HepG2 (cell line): ENCODE data around the gene RARS2. TPM values are rescaled to one million over a fixed set of nuclear protein-coding genes. Genes with fewer than 3 reads are reported as not detected.

Source experiments
- ATAC-seq: fragments of 200-7000 bp; cut with Tn5 transposase; 3 replicates; pipeline ENCODE4 v1.9.1; 2020; ENCODE audit warnings: mild to moderate bottlenecking, moderate library complexity
- BruUV-seq: library from RNA; stranded (reverse); fragments of 400-500 nt; replicated peaks from 2 replicates; lab custom pipeline; 2021; lab: Mats Ljungman, UMichigan
- CTCF ChIA-PET: fragments of 300-600 bp; formaldehyde crosslinking; extraction: SDS; loops from one replicate; lab custom pipeline; 2021; ENCODE audit warnings: low total read pairs, inconsistent platforms, low intra/inter-chr PET ratio; lab: Yijun Ruan, JAX
- POLR2A ChIA-PET: fragments of 350-600 bp; sonication (Branson Sonifier 250); formaldehyde crosslinking; loops from one replicate; lab custom pipeline; 2020; ENCODE audit warnings: antibody characterized with exemption, inconsistent platforms; lab: Yijun Ruan, JAX
- DNase-seq: peaks from one replicate; pipeline ENCODE4 v3.0.0-alpha.2; 2015; ENCODE audit warnings: low spot score
- FAIRE-seq: peaks from 3 replicates; lab custom pipeline; 2011; peaks lifted over from hg19 to GRCh38; lab: Jason Lieb, UNC
- H2AFZ ChIP-seq: one replicate; pipeline ENCODE4 v1.6.1; 2011; ENCODE audit warnings: low read length, inconsistent platforms
- H3K27ac ChIP-seq: fragments of 300-600 bp; 3 replicates; pipeline ENCODE4 v1.8.0; 2011; ENCODE audit warnings: mixed run types, mild to moderate bottlenecking, mixed read lengths, low read length, inconsistent platforms; ENCODE audit not compliant: insufficient read depth; ENCODE audit errors: extremely low read length
- H3K27me3 ChIP-seq, 2 experiments: fragments of 200-600 bp in 1 of 2; 2 replicates in 1 of 2; 3 replicates in 1 of 2; pipeline versions ENCODE4 v1.6.0 to v1.8.0; 2011; ENCODE audit warnings: low read length in 2 of 2, mild to moderate bottlenecking in 2 of 2, moderate library complexity in 2 of 2, inconsistent platforms in 1 of 2; ENCODE audit not compliant: insufficient read depth in 2 of 2, control insufficient read depth in 1 of 2
- H3K36me3 ChIP-seq, 2 experiments: fragments of 200-600 bp in 1 of 2; replicated peaks in 1 of 2; 2 replicates in 1 of 2; 3 replicates in 1 of 2; pipeline versions ENCODE4 v1.5.1 to v1.8.0; 2011; ENCODE audit warnings: low read length in 2 of 2, inconsistent platforms in 1 of 2; ENCODE audit not compliant: insufficient read depth in 2 of 2, control insufficient read depth in 1 of 2
- H3K4me1 ChIP-seq: 2 replicates; pipeline ENCODE4 v1.5.1; 2012; ENCODE audit warnings: low read length, inconsistent platforms; ENCODE audit not compliant: insufficient read depth
- H3K4me2 ChIP-seq: 2 replicates; pipeline ENCODE4 v1.6.0; 2011; ENCODE audit warnings: low read depth, low read length, inconsistent platforms
- H3K4me3 ChIP-seq, 3 experiments: fragments of 200-600 bp in 1 of 3; sonication (generic), shearing (Covaris generic) in 1 of 3; replicated peaks in 1 of 3; 2 replicates each; pipeline ENCODE4 v1.5.1; 2011 to 2016; ENCODE audit warnings: low read length in 3 of 3, inconsistent platforms in 2 of 3, low read depth in 2 of 3, mild to moderate bottlenecking in 2 of 3, control low read depth in 1 of 3, mixed read lengths in 1 of 3; ENCODE audit not compliant: insufficient read depth in 1 of 3
- H3K79me2 ChIP-seq: one replicate; pipeline ENCODE4 v1.6.1; 2011; ENCODE audit warnings: low read length, inconsistent platforms; ENCODE audit not compliant: insufficient read depth
- H3K9ac ChIP-seq: 2 replicates; pipeline ENCODE4 v1.6.0; 2011; ENCODE audit warnings: mild to moderate bottlenecking, low read depth, low read length, inconsistent platforms; ENCODE audit not compliant: insufficient read depth
- H3K9me3 ChIP-seq: 2 replicates; pipeline ENCODE4 v1.5.1; 2012; ENCODE audit warnings: mild to moderate bottlenecking, low read length
- H4K20me1 ChIP-seq: 2 replicates; pipeline ENCODE4 v1.6.0; 2011; ENCODE audit warnings: inconsistent platforms, mild to moderate bottlenecking, low read length, moderate library complexity; ENCODE audit not compliant: insufficient read depth
- BRD4 ChIP-seq: sonication (generic); formaldehyde crosslinking; IDR thresholded peaks from 2 replicates; pipeline ENCODE4 v1.4.0; 2020; ENCODE audit warnings: missing genetic modification reagents
- CEBPB ChIP-seq: IDR thresholded peaks from 2 replicates; pipeline ENCODE4 v1.6.1; 2011; ENCODE audit warnings: low read depth, low read length, improper control_type of control experiment, borderline replicate concordance
- DBP ChIP-seq: sonication (generic); formaldehyde crosslinking; IDR thresholded peaks from 2 replicates; pipeline ENCODE4 v1.4.0; 2020; ENCODE audit warnings: missing genetic modification reagents; ENCODE audit errors: not compliant biosample characterization
- DNMT3B ChIP-seq: conservative IDR thresholded peaks from 2 replicates; pipeline ENCODE4 v1.6.1; 2016; ENCODE audit warnings: missing biosample characterization, control low read depth
- IRF1 ChIP-seq: sonication (generic); formaldehyde crosslinking; IDR thresholded peaks from 2 replicates; pipeline ENCODE4 v1.4.0; 2020; ENCODE audit warnings: low read depth, mild to moderate bottlenecking, missing genetic modification reagents
- IRX3 ChIP-seq: sonication (generic); formaldehyde crosslinking; IDR thresholded peaks from 2 replicates; pipeline ENCODE4 v1.8.1; 2023; ENCODE audit warnings: mild to moderate bottlenecking, low read depth, missing genetic modification reagents, borderline replicate concordance
- KLF12 ChIP-seq: sonication (generic); formaldehyde crosslinking; IDR thresholded peaks from 2 replicates; pipeline ENCODE4 v1.4.0; 2020; ENCODE audit warnings: missing genetic modification reagents, borderline replicate concordance
- KLF13 ChIP-seq: sonication (generic); formaldehyde crosslinking; IDR thresholded peaks from 2 replicates; pipeline ENCODE4 v1.4.0; 2020; ENCODE audit warnings: mild to moderate bottlenecking, missing genetic modification reagents
- MAZ ChIP-seq, 2 experiments: sonication (generic) in 1 of 2; formaldehyde crosslinking in 1 of 2; IDR thresholded peaks; 2 replicates each; pipeline versions ENCODE4 v1.5.0 to v1.6.1; 2012 to 2020; ENCODE audit warnings: low read depth in 2 of 2, mild to moderate bottlenecking in 2 of 2, borderline replicate concordance in 1 of 2, improper control_type of control experiment in 1 of 2, low read length in 1 of 2, missing genetic modification reagents in 1 of 2, moderate library complexity in 1 of 2
- MXD1 ChIP-seq: sonication (generic); formaldehyde crosslinking; IDR thresholded peaks from 2 replicates; pipeline ENCODE4 v1.4.0; 2020; ENCODE audit warnings: mild to moderate bottlenecking, missing genetic modification reagents
- MYC ChIP-seq: sonication (generic); formaldehyde crosslinking; IDR thresholded peaks from 2 replicates; pipeline ENCODE4 v1.9.0; 2021; ENCODE audit warnings: missing genetic modification reagents, borderline replicate concordance
- NBN ChIP-seq: fragments of 450-650 bp; conservative IDR thresholded peaks from 2 replicates; pipeline ENCODE4 v1.6.1; 2017
- NR2C2 ChIP-seq: sonication (generic); formaldehyde crosslinking; IDR thresholded peaks from 2 replicates; pipeline ENCODE4 v1.4.0; 2020; ENCODE audit warnings: missing genetic modification reagents, mild to moderate bottlenecking, moderate library complexity, borderline replicate concordance
- PCBP1 ChIP-seq: fragments of 200-400 bp; formaldehyde crosslinking; IDR thresholded peaks from 2 replicates; pipeline ENCODE4 v1.6.1; 2017; ENCODE audit warnings: mild to moderate bottlenecking, low read depth, low read length, borderline replicate concordance
- TARDBP ChIP-seq: sonication (generic); formaldehyde crosslinking; IDR thresholded peaks from 2 replicates; pipeline ENCODE4 v1.8.0; 2022; ENCODE audit warnings: mild to moderate bottlenecking, missing genetic modification reagents
- TMF1 ChIP-seq: sonication (generic); formaldehyde crosslinking; IDR thresholded peaks from 2 replicates; pipeline ENCODE4 v1.8.1; 2022; ENCODE audit warnings: low read depth, missing genetic modification reagents
- YEATS2 ChIP-seq: sonication (generic); formaldehyde crosslinking; IDR thresholded peaks from 2 replicates; pipeline ENCODE4 v1.4.0; 2020; ENCODE audit warnings: missing genetic modification reagents, borderline replicate concordance
- ZNF136 ChIP-seq: sonication (generic); formaldehyde crosslinking; IDR thresholded peaks from 2 replicates; pipeline ENCODE4 v1.8.1; 2022; ENCODE audit warnings: low read depth, mild to moderate bottlenecking, moderate library complexity, missing genetic modification reagents
- ZNF589 ChIP-seq: sonication (generic); formaldehyde crosslinking; conservative IDR thresholded peaks from 2 replicates; pipeline ENCODE4 v1.8.0; 2022; ENCODE audit warnings: mild to moderate bottlenecking, moderate library complexity, missing genetic modification reagents
- ZNF770 ChIP-seq: sonication (generic); formaldehyde crosslinking; IDR thresholded peaks from 2 replicates; pipeline ENCODE4 v1.5.0; 2020; ENCODE audit warnings: mild to moderate bottlenecking, missing genetic modification reagents
- WGBS: methylation state at CpG from one replicate; pipeline ENCODE4 v1.1.6; 2017; ENCODE audit warnings: low lambda C conversion rate; 5-methylcytosine and 5-hydroxymethylcytosine counted together
- in situ Hi-C: cut with HindIII; loops from 2 replicates; pipeline ENCODE4 v1.10.0; 2017; ENCODE audit warnings: low pct_unique_long_range_greater_than_20kb; ENCODE audit not compliant: extremely low pct_ligation_motif_present
- intact Hi-C: fragments of 100-400 bp; cut with micrococcal nuclease; formaldehyde crosslinking; loops from one replicate; pipeline ENCODE4 v1.10.0; 2022; ENCODE audit not compliant: unreplicated experiment
- polyA plus RNA-seq, 8 experiments: library from polyadenylated mRNA; depleted of rRNA in 3 of 8; stranded (reverse) in 7 of 8; unstranded in 1 of 8; fragments of >200 nt; fragmentation: Illumina TruSeq in 4 of 8; extraction: Trizol in 4 of 8; gene quantifications; 2 replicates each; pipeline versions ENCODE4 v1.2.1 to v1.2.3, GENCODE V29; 2011 to 2016; ENCODE audit warnings: low read depth in 4 of 8, missing spikeins in 1 of 8, mixed read lengths in 1 of 8; ENCODE audit not compliant: insufficient read depth in 1 of 8
- total RNA-seq, 5 experiments: library from RNA; depleted of rRNA; stranded (reverse); fragments of >200 nt; fragmentation: Illumina TruSeq; extraction: Trizol; gene quantifications; 2 replicates each; pipeline ENCODE4 v1.2.3, GENCODE V29; 2016; ENCODE audit warnings: low read depth in 1 of 5

The RARS2 gene
- total and polyA plus RNA-seq, 2 of the 13 experiments (the other 11 are each of a cell fraction or from before 2014, with no cell fraction given) = 23.4 to 80.1 TPM

- no TSS peak for BruUV-seq
These were observed 16.4 kb upstream of the RARS2 start for GRCh38 chr6:87606199-87606598.

More at GRCh38 chr6:87606199-87606598, 16.4 kb upstream of the RARS2 start:
- Histone ChIP-seq H3K4me2 (no peak overlapping the region), H3K27ac (no peak overlapping the region), H3K4me3 (no peak overlapping the region), H3K4me1 (no peaks in the 10 kb centered on the region), H4K20me1 (no peaks in the 10 kb centered on the region), H3K9ac (no peak overlapping the region), H3K9me3 (no peaks in the 10 kb centered on the region), H3K36me3 (peaks cover 3 to 12% of the 10 kb centered on the region in 2 experiments; a peak in 4 of 5 replicates), H2AFZ (no peak overlapping the region), H3K79me2 (no peaks in the 10 kb centered on the region), H3K27me3 (no peaks in the 10 kb centered on the region)
- no peak for DNase-seq
- TF ChIP-seq YEATS2 (CRISPR knock-in tag) (no peak), IRX3 (CRISPR knock-in tag) (no peak), KLF13 (CRISPR knock-in tag) (no peak), NR2C2 (CRISPR knock-in tag) (no peak), TMF1 (no peak), MYC (CRISPR knock-in tag) (no peak), DNMT3B (CRISPR knock-in tag) (no peak), KLF12 (CRISPR knock-in tag) (no peak), MAZ (IDR thresholded peaks at IDR 0.05; ENCODE audit: borderline replicate concordance, low read depth, low read length) (no peak), MAZ (CRISPR knock-in tag; IDR thresholded peaks at IDR 0.05; ENCODE audit: low read depth) (no peak), ZNF589 (no peak), CEBPB (no peak), MXD1 (CRISPR knock-in tag) (no peak), IRF1 (CRISPR knock-in tag) (no peak), TARDBP (no peak), BRD4 (CRISPR knock-in tag) (no peak), NBN (no peak), PCBP1 (no peak), ZNF770 (no peak), DBP (CRISPR knock-in tag) (no peak), ZNF136 (CRISPR knock-in tag) (no peak)
- ATAC-seq = no peak
- POLR2A ChIA-PET = interaction anchor here (1.2 kb wide), 1 partner anchor 17 kb away, joined by 3 read pairs; no protein-coding TSS in a partner anchor
- WGBS = 92% methylated on average over 2 of the region's 2 CpGs
- CTCF ChIA-PET = no interaction called here
- FAIRE-seq = no peak
- intact Hi-C loops = no loop called here
- in situ Hi-C loops = no loop called here
